Activated CD8-positive, alpha-beta T cell treated with anti-CD3 and anti-CD28 coated beads for 36 hours (primary cell): Measurements from ENCODE around the gene PRPF6. TPM values are rescaled to one million over a fixed set of nuclear protein-coding genes. Genes with fewer than 3 reads are reported as not detected.

Experiments used
- ATAC-seq: fragments of 200-7000 bp; cut with Tn5 transposase; one replicate; pipeline ENCODE4 v1.10.0; 2021; ENCODE audit warnings: mild to moderate bottlenecking, moderate library complexity
- CTCF ChIA-PET: fragments of 350-600 bp; sonication (Branson Sonifier 250); formaldehyde crosslinking; loops from one replicate; lab custom pipeline; 2021; ENCODE audit warnings: antibody characterized with exemption; lab: Charles Lee
- POLR2A ChIA-PET: fragments of 350-600 bp; sonication (Branson Sonifier 250); formaldehyde crosslinking; loops from one replicate; lab custom pipeline; 2021; ENCODE audit warnings: antibody characterized with exemption; lab: Charles Lee
- DNase-seq: peaks from one replicate; pipeline ENCODE4 v3.0.0-alpha.2; 2020
- H3K27ac Mint-ChIP-seq: one replicate; pipeline ENCODE4 v1.8.0; 2021; ENCODE audit warnings: mild to moderate bottlenecking, mixed read lengths
- H3K27me3 Mint-ChIP-seq: one replicate; pipeline ENCODE4 v1.8.0; 2021; ENCODE audit warnings: mixed read lengths
- H3K36me3 Mint-ChIP-seq: one replicate; pipeline ENCODE4 v1.8.0; 2021; ENCODE audit warnings: low read depth, mixed read lengths
- H3K4me1 Mint-ChIP-seq: one replicate; pipeline ENCODE4 v1.8.0; 2021; ENCODE audit warnings: low read depth, mixed read lengths
- H3K4me3 Mint-ChIP-seq: one replicate; pipeline ENCODE4 v1.8.0; 2021; ENCODE audit warnings: mild to moderate bottlenecking, moderate library complexity, mixed read lengths
- H3K9me3 Mint-ChIP-seq: one replicate; pipeline ENCODE4 v1.8.0; 2021; ENCODE audit warnings: mixed read lengths
- CTCF ChIP-seq: fragments of 200-600 bp; IDR thresholded peaks from one replicate; pipeline ENCODE4 v1.8.0; 2022; ENCODE audit warnings: antibody characterized with exemption, mild to moderate bottlenecking
- intact Hi-C: fragments of 100-400 bp; cut with micrococcal nuclease; formaldehyde crosslinking; loops from one replicate; pipeline ENCODE4 v1.10.0; 2022
- total RNA-seq, 2 experiments: library from RNA; stranded (reverse); gene quantifications; one replicate each; pipeline ENCODE4 v1.2.3, GENCODE V29; 2021

Gene PRPF6
- total RNA-seq, 2 experiments from 2014 or later = 53.0 to 55.5 TPM

GRCh38 chr20:64056639-64056888 is 75.6 kb downstream of the PRPF6 start:
- DNase-seq = no peak
- no peaks in the 10 kb centered on the region for H3K36me3 Mint-ChIP-seq
- H3K27ac Mint-ChIP-seq = no peak overlapping the region
- TF ChIP-seq CTCF = no peak
- ChIA-PET CTCF (interaction anchor here (5.0 kb wide), 1 partner anchor 18 kb away, joined by 47 read pairs; no protein-coding TSS in a partner anchor), POLR2A (no interaction called here)
- no peak for ATAC-seq
- intact Hi-C loops = no loop called here
- H3K4me1 Mint-ChIP-seq = peaks cover 13% of the 10 kb centered on the region
- H3K4me3 Mint-ChIP-seq = peak overlapping the region; percentile 76
- H3K27me3 Mint-ChIP-seq = peaks cover 14% of the 10 kb centered on the region
- no peaks in the 10 kb centered on the region for H3K9me3 Mint-ChIP-seq

DNA sequence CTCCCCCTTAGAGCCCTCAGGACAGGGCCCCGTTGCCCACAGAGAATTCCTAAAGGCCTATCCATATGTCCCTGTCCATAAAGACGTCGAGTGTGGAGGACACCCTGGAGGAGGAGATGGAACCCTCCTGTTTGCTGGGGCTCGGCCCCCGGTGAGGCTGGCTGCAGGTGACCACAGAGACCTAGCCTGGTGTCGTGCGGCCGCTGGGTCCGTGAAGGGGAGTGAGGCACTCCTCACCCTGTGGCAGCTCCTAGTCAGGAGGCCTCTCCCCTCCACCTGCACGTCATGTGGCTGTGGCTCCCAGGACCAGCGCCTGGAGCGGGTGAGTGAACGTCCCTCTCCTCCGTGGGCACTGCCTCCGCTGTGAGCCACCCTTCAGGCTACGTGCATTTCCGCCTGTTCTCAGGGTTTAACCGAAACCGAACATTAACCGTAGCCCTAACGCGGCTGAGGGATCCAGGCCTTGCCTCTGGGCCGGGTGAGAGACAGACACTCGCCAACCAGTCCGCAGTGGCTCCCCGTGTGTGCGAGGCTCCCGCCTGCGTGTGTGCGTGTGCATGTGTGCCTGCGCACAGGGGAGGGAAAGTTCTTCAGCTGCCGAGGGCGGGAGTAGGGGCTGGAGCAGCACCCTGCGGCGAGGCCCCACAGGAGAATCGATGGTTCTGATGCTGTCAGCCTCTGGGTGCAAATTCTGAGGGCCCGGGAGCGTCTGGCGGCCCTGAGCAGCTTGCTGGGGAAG is 76.1 kb downstream of the PRPF6 start:
- peak; percentile 57 for DNase-seq
- POLR2A ChIA-PET = interaction anchor here (0.7 to 1.0 kb wide), 5 partner anchors 12 to 192 kb away, joined by 3 to 4 read pairs (median 3); partner anchors contain the start of genes C20orf204, PRPF6 and TPD52L2
- intact Hi-C loops = no loop called here

GRCh38 chr20:64057628-64058498 is 76.9 kb downstream of the PRPF6 start:
- peak overlapping the region; percentile 76 for H3K4me3 Mint-ChIP-seq
- H3K4me1 Mint-ChIP-seq = peaks cover 13% of the 10 kb centered on the region
- intact Hi-C loops = no loop called here
- H3K36me3 Mint-ChIP-seq = no peaks in the 10 kb centered on the region
- no peaks in the 10 kb centered on the region for H3K9me3 Mint-ChIP-seq
- H3K27me3 Mint-ChIP-seq = peaks cover 11% of the 10 kb centered on the region
- ChIA-PET CTCF (interaction anchor here (0.7 to 5.0 kb wide), 16 partner anchors 14 to 309 kb away, joined by 3 to 47 read pairs (median 4); partner anchors contain the start of genes PRPF6 and TPD52L2), POLR2A (interaction anchor here (0.7 to 1.1 kb wide), 6 partner anchors 13 to 193 kb away, joined by 3 to 4 read pairs (median 3); partner anchors contain the start of genes C20orf204, PRPF6 and TPD52L2)
- H3K27ac Mint-ChIP-seq = peak overlapping the region; percentile 75
- TF ChIP-seq CTCF = peak; percentile 88
- ATAC-seq = peak; percentile 84
- peak; percentile 91 for DNase-seq

More for the DNA sequence above, 76.1 kb downstream of the PRPF6 start:
- Mint-ChIP-seq H3K36me3 (no peaks in the 10 kb centered on the region), H3K4me1 (peaks cover 13% of the 10 kb centered on the region), H3K9me3 (no peaks in the 10 kb centered on the region), H3K27ac (peak overlapping the region; percentile 75), H3K27me3 (peaks cover 11% of the 10 kb centered on the region), H3K4me3 (peak overlapping the region; percentile 76)
- CTCF ChIA-PET = interaction anchor here (0.7 to 5.0 kb wide), 16 partner anchors 13 to 308 kb away, joined by 3 to 47 read pairs (median 4); partner anchors contain the start of genes PRPF6 and TPD52L2
- ATAC-seq = peak; percentile 45
- TF ChIP-seq CTCF = no peak

GRCh38 chr20:64058536-64058935 is 77.6 kb downstream of the PRPF6 start:
- POLR2A ChIA-PET = interaction anchor here (1.1 kb wide), 1 partner anchor 20 kb away, joined by 3 read pairs; no protein-coding TSS in a partner anchor
- DNase-seq (no peak), ATAC-seq (peak; percentile 1)
- CTCF ChIA-PET = interaction anchor here (0.7 to 5.0 kb wide), 2 partner anchors 17 to 20 kb away, joined by 3 to 47 read pairs; no protein-coding TSS in a partner anchor
- H3K9me3 Mint-ChIP-seq = no peaks in the 10 kb centered on the region
- intact Hi-C loops = no loop called here
- H3K27ac Mint-ChIP-seq = no peak overlapping the region
- peaks cover 13% of the 10 kb centered on the region for H3K4me1 Mint-ChIP-seq
- peaks cover 6% of the 10 kb centered on the region for H3K27me3 Mint-ChIP-seq
- H3K4me3 Mint-ChIP-seq = peak overlapping the region; percentile 76
- TF ChIP-seq CTCF = no peak
- no peaks in the 10 kb centered on the region for H3K36me3 Mint-ChIP-seq
